ENCODE measurements around the gene ZNF618.

GRCh38 chr9:113950195-113951031, 74.3 kb downstream of the ZNF618 start:
- TF ChIP-seq POLR2A (IDR thresholded peaks at IDR 0.05) (no peak), CTCF (IDR thresholded peaks at IDR 0.05) (no peak), EP300 (IDR thresholded peaks at IDR 0.05) (no peak), POLR2AphosphoS5 (IDR thresholded peaks at IDR 0.05) (no peak)
